H1 (cell line): Measurements from ENCODE around the gene TMEM129. TPM values are rescaled to one million over a fixed set of nuclear protein-coding genes. Genes with fewer than 3 reads are reported as not detected.

Source experiments
- polyA plus RNA-seq, 7 experiments: library from polyadenylated mRNA; depleted of rRNA in 3 of 7; stranded (reverse) in 5 of 7; unstranded in 2 of 7; fragments of >200 nt in 5 of 7; fragments of 200-250 nt in 2 of 7; gene quantifications; 1 replicate in 5 of 7; 2 replicates in 1 of 7; 4 replicates in 1 of 7; pipeline versions ENCODE4 v1.2.1 to v1.2.3, GENCODE V29; 2011 to 2013; ENCODE audit warnings: missing spikeins in 2 of 7, mixed read lengths in 2 of 7
- total RNA-seq: library from RNA; stranded (reverse); fragmentation: NEBNext Ultra II Directional; extraction: Animal tissue kit (Norgen Biotek cat#: 25700); gene quantifications from 2 replicates; pipeline ENCODE4 v1.2.1, GENCODE V29; 2021
- TF ChIP-seq, protein P1 (sequence below): IDR thresholded peaks from 2 replicates; pipeline ENCODE4 v1.6.1; 2012; ENCODE audit warnings: low read length, inconsistent platforms

The TMEM129 gene
- total and polyA plus RNA-seq, 2 of the 8 experiments (the other 6 are each of a cell fraction or from before 2014, with no cell fraction given), result 31.5 to 58.7 TPM

DNA sequence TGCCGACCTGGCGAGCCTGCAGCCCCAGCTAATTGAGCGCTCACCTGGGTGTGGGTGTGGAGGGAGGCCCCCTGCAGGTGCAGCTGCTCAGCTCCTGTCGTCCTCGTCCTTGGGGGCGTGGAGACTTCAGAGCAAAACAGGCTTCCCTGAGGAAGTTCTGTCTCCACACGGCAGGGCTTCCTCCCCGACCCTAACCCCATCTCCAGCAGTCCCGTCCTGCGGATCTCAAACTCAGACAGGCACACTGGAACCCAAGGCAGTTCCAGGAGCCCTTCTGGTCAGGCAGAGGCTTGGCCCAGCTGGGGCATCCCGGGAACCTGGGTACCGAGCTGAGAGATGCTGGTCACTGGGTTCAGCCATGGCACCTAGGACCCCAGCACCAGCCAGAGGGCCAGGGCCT lies 24.6 kb upstream of the TMEM129 start (continued):
- TF ChIP-seq, protein P1, sequence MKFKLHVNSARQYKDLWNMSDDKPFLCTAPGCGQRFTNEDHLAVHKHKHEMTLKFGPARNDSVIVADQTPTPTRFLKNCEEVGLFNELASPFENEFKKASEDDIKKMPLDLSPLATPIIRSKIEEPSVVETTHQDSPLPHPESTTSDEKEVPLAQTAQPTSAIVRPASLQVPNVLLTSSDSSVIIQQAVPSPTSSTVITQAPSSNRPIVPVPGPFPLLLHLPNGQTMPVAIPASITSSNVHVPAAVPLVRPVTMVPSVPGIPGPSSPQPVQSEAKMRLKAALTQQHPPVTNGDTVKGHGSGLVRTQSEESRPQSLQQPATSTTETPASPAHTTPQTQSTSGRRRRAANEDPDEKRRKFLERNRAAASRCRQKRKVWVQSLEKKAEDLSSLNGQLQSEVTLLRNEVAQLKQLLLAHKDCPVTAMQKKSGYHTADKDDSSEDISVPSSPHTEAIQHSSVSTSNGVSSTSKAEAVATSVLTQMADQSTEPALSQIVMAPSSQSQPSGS, result no peak
